GM19240 (cell line): Measurements from ENCODE around the gene ETNK1.
"Not testable (repeated sequence)": the region's sequence is repeated elsewhere in the genome, so short reads cannot be mapped to it uniquely, and the experiment has no call there.

ENCODE experiments used
- DNase-seq: peaks from one replicate; pipeline ENCODE4 v3.0.0; 2011; ENCODE audit warnings: low spot score; ENCODE audit not compliant: insufficient read length

The ETNK1 gene, protein sequence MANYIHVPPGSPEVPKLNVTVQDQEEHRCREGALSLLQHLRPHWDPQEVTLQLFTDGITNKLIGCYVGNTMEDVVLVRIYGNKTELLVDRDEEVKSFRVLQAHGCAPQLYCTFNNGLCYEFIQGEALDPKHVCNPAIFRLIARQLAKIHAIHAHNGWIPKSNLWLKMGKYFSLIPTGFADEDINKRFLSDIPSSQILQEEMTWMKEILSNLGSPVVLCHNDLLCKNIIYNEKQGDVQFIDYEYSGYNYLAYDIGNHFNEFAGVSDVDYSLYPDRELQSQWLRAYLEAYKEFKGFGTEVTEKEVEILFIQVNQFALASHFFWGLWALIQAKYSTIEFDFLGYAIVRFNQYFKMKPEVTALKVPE

DNA sequence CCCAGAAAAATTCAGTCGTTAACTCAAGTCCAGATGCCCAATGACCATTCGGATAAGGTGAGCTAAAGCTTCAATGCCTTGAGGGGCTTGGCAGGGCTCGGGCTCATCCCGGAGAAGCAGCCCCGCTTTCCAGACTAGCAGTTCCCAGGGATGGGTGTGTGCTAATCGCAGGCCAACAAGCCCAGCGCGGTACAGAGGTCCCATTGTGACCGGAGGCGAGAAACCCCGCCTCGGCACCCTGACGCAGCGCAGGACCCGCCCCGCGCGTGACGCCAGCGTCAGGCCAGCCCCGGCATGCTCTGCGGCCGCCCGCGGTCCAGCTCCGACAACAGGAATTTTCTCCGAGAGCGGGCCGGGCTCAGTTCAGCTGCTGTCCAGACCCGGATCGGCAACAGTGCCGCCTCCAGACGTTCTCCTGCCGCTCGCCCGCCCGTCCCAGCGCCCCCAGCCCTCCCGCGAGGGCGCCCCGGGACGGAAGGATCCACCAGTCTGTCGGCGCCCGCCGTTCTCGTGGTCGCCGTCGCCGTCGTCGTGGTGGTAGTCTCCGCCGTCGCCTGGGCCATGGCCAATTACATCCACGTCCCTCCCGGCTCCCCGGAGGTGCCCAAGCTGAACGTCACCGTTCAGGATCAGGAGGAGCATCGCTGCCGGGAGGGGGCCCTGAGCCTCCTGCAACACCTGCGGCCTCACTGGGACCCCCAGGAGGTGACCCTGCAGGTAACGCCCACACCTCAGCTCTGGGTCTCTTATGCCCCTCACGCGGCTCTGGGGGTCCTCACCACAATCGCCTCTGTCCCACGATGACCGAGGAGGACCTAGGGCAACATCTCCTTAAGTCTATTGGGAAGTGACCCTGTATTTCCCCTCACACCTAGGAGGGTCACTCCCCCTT, at the start of gene ETNK1:
TSS of gene ETNK1 (plus strand) at position 302 of the 892 bp plus-strand sequence. CDS start at position 562, 260 bp downstream.
- peak; percentile 43 for DNase-seq

DNA sequence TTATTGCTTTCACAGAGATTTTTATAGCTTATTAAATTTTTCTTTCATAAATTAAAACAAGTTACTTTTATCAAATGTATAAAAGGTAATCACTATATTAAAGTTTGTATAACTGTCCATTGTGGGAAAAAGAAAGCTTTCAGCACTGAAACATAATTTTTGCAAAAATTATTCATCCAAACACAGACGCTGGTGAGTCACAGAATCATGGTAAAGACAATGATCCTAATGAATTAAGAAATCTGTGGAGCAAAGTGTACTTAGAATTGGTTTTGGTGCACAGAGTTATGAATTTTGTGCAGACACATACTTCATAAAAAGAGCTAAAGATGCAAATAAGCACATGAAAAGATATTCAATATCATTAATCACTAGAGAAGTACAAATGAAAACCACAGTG, 48.9 kb upstream of the ETNK1 start:
- no peak for DNase-seq

DNA sequence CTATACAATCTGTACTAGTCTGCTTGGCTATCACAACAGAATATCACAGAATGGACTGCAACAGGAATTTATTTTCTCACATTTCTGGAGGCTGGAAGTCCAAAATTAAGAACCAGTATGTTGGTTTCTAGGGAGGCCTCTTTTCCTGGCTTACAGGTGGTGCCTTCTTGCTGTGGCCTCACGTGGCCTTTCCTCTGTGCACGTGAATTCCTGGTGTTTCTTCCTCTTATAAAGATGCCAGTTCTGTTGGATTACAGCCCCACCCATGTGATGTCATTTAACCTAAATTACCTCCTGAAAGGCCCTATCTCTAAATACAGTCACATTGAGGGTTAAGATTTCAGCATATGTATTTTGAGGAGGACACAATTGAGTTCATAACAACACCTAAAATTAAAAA, 48.5 kb upstream of the ETNK1 start:
- DNase-seq: no peak

DNA sequence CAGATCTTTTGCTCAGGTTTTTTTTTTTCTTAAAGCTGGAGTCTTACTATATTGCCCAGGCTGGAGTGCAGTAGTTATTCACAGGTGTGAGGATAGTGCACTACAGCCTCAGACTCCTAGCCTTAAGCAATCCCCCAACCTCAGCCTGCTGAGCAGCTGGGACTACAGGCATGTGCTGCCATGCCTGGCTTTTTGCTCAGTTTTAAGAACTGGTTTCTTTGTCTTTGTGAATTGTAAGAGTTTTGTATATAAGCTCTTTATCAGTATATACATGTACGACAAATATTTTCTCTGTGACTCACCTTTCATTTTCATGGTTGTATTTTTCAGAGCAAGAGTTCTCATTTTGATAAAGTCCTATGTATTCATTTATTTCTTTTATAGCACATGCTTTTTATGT, 47.3 kb upstream of the ETNK1 start:
- DNase-seq: no peak

DNA sequence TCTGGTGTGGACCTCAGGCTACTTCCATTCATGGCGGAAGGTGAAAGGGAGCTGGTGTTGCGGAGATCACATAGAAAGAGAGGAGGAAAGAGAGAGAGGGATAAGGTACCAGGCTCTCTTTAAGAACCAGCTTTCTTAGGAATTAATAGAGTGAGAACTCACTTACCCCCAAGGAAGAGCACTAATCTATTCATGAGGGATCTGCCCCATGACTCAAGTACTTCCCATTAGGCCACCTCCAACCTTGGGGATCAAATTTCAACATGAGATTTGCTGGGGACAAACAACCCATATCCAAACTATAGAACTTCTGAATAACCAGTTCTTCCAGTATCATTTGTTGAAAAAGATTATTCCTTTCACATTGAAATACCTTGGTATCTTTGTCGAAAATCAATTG, 46.6 kb upstream of the ETNK1 start:
- no peak for DNase-seq

DNA sequence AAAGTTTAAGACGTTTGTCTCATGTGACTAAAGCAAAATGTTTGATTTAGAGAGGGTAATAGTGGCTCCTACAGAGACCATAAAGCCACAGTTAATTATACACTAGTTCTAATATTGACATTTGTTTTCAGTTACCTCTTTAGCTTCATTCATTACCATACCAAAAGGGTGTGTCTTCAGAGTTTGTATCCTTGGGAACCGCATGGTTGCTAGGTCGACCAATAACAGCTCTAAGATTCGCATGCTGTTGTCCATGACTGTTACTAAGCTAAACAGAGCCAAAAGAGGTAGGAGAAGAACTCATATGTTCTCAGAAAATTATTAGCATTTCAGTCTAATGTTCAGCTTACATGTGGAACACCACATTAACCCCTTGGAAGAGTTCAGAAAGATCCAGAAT, 36.2 kb upstream of the ETNK1 start:
- DNase-seq: no peak

DNA sequence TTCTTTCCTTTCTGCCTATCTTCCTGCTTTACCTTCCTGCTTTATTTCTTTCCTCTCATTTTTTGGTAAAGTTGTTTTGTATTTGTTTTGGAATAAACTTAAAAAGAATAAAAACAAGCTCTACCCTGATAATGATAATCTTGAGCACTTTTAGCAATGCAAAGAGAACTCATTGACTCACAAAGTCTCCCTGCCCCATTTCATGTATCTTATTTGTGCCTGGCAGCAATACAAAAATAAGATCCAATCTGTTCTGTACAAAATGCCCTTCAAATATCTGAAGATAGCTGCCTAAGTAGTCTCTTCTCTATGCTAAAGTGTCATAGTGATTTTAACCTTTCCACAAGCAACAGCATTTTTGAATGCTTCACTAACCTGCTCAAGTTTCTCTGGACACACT, 31.1 kb upstream of the ETNK1 start:
- DNase-seq: no peak

DNA sequence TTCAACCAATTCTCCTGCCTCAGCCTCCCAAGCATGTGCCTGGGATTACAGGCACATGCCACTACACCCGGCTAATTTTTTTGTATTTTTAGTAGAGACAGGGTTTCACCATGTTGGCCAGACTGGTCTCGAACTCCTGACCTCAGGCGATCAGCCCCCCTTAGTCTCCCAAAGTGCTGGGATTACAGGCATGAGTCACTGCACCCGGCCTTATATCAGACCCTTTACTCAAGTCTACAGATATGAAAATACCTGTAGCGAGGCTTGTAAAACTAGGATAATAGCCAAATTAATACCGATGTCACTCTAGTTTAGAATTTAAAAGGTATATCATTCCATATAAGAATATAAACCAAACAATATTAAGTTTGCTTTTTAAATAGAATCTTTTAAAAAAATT, 27.4 kb upstream of the ETNK1 start:
- not testable (repeated sequence) for DNase-seq

DNA sequence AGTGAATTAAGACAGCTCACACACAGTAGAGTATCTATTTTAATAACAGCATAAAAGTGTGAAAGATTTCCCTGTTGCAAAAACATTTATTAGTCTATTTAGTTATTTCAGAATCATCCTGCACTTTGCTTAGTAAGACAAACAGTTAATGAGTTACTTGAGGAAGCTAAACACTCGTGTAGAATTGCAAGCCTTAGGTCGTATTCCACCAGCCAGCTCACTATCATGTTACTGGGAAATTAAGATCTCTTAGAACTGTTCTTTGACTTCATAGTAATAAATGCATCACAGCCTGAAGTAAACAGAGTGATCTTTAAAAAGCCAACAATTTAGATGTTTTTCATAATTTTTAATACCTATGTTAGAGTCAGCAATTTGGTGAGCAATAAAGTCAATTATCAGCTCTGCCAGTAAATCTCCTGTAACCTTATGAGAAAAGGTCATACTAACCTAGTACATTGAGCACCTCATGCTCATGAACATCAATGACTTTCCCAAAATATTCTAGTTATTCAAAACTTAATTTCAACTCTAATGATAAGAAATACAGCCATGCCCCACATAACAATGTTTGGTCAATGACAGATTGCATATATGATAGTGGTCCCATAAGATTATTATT, 26.7 kb upstream of the ETNK1 start:
- no peak for DNase-seq

DNA sequence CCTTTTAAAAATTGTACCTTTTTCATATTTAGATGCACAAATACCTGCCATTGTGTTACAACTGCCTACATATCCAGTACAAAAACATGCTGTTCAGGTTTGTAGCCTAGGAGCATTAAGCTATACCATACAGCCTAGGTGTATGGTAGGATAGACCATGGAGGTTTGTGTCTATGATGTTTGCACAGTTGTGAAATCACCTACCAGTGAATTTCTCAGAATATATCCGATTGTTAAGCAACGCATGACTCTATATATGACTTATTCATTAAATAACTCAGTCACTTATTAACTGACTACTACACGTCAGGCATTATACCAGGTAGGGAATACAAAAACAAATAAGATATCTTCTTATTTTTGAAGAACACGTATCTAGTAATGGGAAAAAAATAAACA, 26.2 kb upstream of the ETNK1 start:
- no peak for DNase-seq

DNA sequence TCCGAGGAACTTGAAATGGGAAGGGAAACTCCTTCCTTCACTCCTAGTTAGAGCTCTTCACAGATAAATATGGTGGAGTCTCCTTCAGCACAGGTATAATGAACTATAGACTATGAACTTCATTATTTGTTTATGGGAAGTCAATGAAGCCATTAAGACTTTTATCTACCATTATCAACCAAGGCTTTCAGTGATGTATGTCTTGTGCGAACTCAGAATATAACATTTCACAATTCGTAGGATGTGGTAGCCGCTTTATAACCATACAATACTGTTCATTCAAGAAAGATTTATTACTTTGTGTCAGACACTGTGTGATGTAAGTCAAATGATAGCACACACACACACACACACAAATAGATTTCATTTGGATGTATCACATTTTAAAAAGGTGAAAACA, 24.8 kb upstream of the ETNK1 start:
- no peak for DNase-seq

DNA sequence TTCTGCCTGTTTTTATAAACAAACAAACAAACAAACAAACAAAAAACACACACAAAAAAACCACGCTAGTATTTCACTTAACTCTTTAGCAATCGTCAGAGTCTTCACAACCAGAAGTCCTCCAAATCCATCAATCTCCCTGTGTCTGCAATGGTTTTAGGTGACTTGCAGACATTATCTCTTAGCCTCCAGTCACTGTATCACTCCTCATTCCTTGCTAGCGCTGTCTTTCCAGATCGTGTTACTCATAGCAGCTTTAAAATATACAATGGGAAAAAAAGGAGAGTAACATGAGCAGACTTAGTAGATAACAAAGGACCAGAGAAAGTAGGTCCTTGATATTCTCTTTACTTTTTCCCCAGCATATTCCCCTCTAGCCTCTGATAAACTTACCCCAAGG, 15.5 kb upstream of the ETNK1 start:
- no peak for DNase-seq

DNA sequence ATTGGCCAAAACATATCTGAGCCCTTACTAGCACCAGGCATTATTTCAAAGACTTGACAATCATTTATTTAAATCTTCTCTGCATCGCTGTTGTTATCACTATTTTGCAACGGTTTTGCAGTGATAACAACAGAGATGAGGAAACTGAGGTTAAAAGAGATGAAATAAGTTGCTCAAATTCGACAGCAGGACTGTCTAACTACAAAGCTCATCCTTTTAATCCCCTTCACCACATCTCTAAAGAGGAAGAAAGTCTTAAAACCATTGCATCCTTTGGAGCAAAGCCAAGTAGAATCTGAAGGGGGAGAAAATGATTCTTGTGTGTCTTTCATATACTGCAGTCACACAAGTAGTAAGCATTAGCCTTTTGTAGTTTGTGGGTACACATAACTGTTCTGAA, 14.8 kb upstream of the ETNK1 start:
- no peak for DNase-seq

DNA sequence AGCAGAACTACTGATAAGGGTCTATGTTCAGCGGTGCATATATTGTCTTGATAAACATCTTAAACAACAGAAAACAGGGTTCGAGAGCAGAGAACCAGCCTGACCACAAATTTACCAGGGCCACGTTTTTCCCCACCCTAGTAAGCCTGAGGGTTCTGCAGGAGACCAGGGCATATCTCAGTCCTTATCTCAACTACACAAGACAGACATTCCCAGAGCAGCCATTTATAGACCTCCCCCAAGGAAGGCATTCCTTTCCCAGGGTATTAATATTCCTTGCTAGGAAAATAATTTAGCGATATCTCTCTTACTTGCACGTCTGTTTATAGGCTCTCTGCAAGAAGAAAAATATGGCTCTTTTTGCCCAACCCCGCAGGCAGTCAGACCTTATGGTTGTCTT, 12.1 kb upstream of the ETNK1 start:
- not testable (repeated sequence) for DNase-seq

DNA sequence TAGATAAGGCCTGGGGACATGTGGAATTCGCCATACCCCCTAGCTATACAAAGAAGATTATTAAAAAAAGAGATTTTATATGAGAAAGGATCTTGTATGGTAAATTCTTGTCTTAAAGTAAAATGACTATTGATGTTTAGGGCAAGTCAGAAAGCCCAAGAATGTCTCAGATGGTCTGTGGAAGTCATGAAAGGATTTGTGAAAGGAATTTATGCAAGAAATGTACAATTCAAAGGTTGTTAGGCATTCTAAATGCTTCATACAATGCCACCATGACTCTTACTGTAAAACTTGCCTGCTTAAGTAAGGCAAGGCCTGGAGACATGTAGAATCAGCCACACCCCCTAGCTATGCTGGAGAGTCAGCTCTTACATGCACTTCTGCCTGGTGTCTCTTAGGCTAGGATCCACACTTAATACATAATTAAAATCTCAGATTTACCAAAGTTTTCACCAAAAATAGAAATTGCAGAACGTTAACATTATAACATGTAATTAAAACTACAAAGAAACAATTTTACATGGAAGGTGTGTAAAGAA, 8.9 kb upstream of the ETNK1 start:
- no peak for DNase-seq

DNA sequence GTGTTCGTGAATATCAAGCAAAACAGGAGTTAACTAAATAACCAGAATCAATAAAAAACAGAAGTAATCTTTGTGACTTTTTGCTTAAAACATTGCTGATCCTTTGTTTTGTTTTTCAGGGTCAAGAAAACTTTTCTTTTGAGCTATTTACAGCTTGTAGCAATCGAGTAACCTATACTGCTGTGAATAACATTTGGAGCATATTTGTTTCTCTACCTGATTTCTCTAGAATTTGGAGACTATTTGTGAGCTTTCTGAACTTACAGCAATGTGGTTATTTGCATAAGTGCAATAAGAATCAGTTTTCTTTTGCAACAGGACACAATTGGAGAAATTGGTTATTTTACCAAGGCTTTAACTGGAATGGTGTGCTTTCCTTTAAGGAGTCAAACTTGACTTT, 7.3 kb upstream of the ETNK1 start:
- DNase-seq: no peak

DNA sequence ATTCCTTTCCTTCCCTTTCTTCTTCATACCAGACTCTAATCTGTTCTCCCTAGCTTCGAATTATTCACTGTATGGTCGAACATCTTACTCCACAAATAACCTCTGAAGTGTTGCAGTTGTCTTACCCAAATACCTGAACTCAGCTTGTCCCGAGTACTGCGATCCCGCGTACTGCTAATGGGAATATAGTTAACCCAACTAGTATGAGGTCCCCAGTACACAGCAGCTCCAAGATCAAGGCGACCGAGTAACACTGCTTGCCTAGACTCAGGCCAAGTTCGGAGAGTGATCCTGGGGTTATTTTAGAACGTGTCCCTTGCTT, 462 bp upstream of the ETNK1 start:
- no peak for DNase-seq

DNA sequence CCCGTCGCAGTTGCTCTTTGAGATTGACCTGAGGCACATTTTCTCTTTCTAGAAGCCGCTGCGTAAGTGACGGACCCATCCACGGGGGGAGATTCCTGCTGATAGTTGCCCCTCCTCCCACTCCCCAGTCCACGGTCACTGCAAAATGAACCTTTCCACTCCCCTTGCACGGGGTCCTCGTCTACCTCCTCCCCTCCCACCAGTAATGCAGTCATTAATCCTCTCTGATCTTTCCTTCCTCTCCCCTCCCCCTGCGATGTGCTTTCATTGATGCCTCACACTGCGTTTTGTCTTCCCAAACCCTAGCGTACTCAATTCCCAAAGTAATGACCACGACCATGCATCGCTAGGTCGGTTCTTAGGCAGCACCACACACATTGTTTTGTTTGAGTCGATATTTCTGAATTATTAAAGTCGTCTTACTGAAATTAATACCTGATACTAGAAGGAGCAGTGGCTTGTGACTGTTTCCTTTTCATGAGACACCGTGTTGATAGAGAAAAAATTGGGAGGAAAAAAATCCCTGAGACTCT, 857 bp downstream of the ETNK1 start:
- DNase-seq: no peak

DNA sequence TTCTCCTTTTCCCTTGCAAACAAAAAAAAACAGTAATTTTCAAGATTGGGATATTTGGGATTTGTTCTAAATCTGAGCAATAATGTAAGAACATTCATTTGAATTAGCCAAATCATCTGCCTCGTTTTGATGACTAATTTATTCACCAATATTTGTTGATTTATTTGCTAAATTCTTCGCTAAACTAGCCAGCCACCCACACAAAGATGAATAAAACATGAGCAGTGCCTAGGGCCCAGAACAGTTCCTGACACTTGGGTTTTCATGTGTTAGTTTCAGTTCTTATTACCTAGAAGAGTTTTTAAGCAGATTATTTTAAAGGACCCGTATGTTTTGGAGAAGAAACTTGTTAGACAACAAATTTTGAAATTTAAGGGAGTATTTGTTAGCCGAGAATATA, 1.4 kb downstream of the ETNK1 start:
- no peak for DNase-seq

DNA sequence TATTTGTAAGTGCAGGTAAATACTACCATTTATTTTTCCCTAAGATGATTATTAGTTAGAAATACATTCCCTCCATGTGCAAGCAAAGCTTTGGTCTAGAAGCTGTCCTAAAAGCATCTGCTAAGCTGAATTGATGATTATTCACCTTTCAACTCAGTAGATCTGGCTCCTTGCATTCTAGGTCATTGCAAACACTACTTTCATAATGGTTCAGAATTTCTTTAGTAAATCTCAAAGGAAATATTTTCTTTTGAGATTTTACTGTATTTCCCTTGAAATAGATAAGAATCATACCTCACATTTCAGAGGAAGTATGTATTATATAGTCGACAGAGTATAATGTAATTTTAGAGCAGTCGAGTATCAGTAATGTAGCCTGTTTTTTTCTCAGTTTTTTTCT, 2.4 kb downstream of the ETNK1 start:
- no peak for DNase-seq

DNA sequence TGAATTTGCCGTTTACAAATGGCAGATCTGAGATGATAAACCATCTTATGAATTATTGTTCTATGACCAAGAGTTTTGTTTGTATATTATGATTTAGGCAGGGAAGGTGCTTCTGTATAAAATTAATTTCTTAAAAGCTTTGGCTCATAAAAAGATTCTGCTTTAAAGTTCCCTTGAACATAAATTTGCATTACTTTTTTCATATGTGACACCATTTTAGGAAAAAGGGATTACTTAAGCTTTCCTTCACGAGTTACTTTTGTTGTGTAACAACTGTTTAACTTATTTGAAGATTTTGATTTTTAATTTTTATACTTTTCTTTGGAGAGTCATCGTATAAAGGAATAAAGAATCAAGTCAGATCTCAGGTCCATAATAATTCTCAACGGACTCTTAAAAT, 3.3 kb downstream of the ETNK1 start:
- DNase-seq: no peak
